Measurements from ENCODE around the gene LRBA. TPM values are rescaled to one million over a fixed set of nuclear protein-coding genes. Genes with fewer than 3 reads are reported as not detected.

Gene LRBA
- total RNA-seq, 1 donor from 2014 or later = 68.0 TPM

GRCh38 chr4:150354214-150354796, 660.8 kb downstream of the LRBA start:
- H3K4me3 ChIP-seq = no peak overlapping the region
- H3K9me3 ChIP-seq = no peaks in the 10 kb centered on the region
- TF ChIP-seq CTCF (IDR thresholded peaks at IDR 0.05) = no peak
- TF ChIP-seq POLR2A (IDR thresholded peaks at IDR 0.05) = no peak
- no peak for TF ChIP-seq POLR2AphosphoS5 (IDR thresholded peaks at IDR 0.05; ENCODE audit: insufficient read depth in 1 of 2, low read depth in 1 of 2)
- no peaks in the 10 kb centered on the region for H3K27me3 ChIP-seq
- DNase-seq (ENCODE audit: extremely low spot score in 2 of 2) = no peak
- intact Hi-C loops (cut with DNase I) = no loop called here
- H3K36me3 ChIP-seq = no peaks in the 10 kb centered on the region
- no peaks in the 10 kb centered on the region for H3K4me1 ChIP-seq
- H3K27ac ChIP-seq = no peak overlapping the region

- H3K4me1 ChIP-seq = no peaks in the 10 kb centered on the region
- H3K9me3 ChIP-seq = no peaks in the 10 kb centered on the region
- no peaks in the 10 kb centered on the region for H3K36me3 ChIP-seq
- TF ChIP-seq POLR2AphosphoS5 (IDR thresholded peaks at IDR 0.05; ENCODE audit: insufficient read depth in 1 of 2, low read depth in 1 of 2) = peak in 1 of 2 donors; percentile 57
- TF ChIP-seq POLR2A (IDR thresholded peaks at IDR 0.05) = no peak
- no peak overlapping the region for H3K27ac ChIP-seq
- H3K4me3 ChIP-seq = no peak overlapping the region
- no peaks in the 10 kb centered on the region for H3K27me3 ChIP-seq
- intact Hi-C loops (cut with DNase I) = no loop called here
- DNase-seq (ENCODE audit: extremely low spot score in 2 of 2) = no peak
These were observed 667.0 kb downstream of the LRBA start for GRCh38 chr4:150348079-150348478.

- TF ChIP-seq POLR2AphosphoS5 (IDR thresholded peaks at IDR 0.05; ENCODE audit: insufficient read depth in 1 of 2, low read depth in 1 of 2) = no peak
- TF ChIP-seq CTCF (IDR thresholded peaks at IDR 0.05) = no peak
- TF ChIP-seq POLR2A (IDR thresholded peaks at IDR 0.05) = no peak
- Histone ChIP-seq H3K27ac (no peak overlapping the region), H3K4me3 (no peak overlapping the region), H3K27me3 (no peaks in the 10 kb centered on the region), H3K36me3 (no peaks in the 10 kb centered on the region), H3K9me3 (no peaks in the 10 kb centered on the region), H3K4me1 (no peaks in the 10 kb centered on the region)
- DNase-seq (ENCODE audit: extremely low spot score in 2 of 2) = no peak
- intact Hi-C loops (cut with DNase I) = no loop called here
These were observed 669.8 kb downstream of the LRBA start for GRCh38 chr4:150345207-150345744.

GRCh38 chr4:150343796-150344195, 671.3 kb downstream of the LRBA start:
- no peaks in the 10 kb centered on the region for H3K36me3 ChIP-seq
- intact Hi-C loops (cut with DNase I) = no loop called here
- no peak overlapping the region for H3K27ac ChIP-seq
- no peaks in the 10 kb centered on the region for H3K27me3 ChIP-seq
- H3K4me3 ChIP-seq = no peak overlapping the region
- no peak for DNase-seq (ENCODE audit: extremely low spot score in 2 of 2)
- H3K4me1 ChIP-seq = peaks cover 2% of the 10 kb centered on the region
- TF ChIP-seq POLR2A (IDR thresholded peaks at IDR 0.05) = no peak
- H3K9me3 ChIP-seq = no peaks in the 10 kb centered on the region

GRCh38 chr4:150342945-150343344, 672.1 kb downstream of the LRBA start:
- Histone ChIP-seq H3K9me3 (no peaks in the 10 kb centered on the region), H3K4me3 (no peak overlapping the region), H3K27ac (no peak overlapping the region), H3K27me3 (no peaks in the 10 kb centered on the region), H3K4me1 (peaks cover 8% of the 10 kb centered on the region), H3K36me3 (no peaks in the 10 kb centered on the region)
- no peak for DNase-seq (ENCODE audit: extremely low spot score in 2 of 2)
- intact Hi-C loops (cut with DNase I) = no loop called here
- no peak for TF ChIP-seq CTCF (IDR thresholded peaks at IDR 0.05)
- no peak for TF ChIP-seq POLR2AphosphoS5 (IDR thresholded peaks at IDR 0.05; ENCODE audit: insufficient read depth in 1 of 2, low read depth in 1 of 2)
- no peak for TF ChIP-seq POLR2A (IDR thresholded peaks at IDR 0.05)

GRCh38 chr4:150337734-150338133, 677.4 kb downstream of the LRBA start:
- DNase-seq (ENCODE audit: extremely low spot score in 2 of 2) = no peak
- H3K9me3 ChIP-seq = no peaks in the 10 kb centered on the region
- H3K27ac ChIP-seq = no peak overlapping the region
- peaks cover 8% of the 10 kb centered on the region for H3K4me1 ChIP-seq
- H3K4me3 ChIP-seq = no peak overlapping the region
- H3K36me3 ChIP-seq = no peaks in the 10 kb centered on the region
- TF ChIP-seq POLR2A (IDR thresholded peaks at IDR 0.05) = no peak
- TF ChIP-seq CTCF (IDR thresholded peaks at IDR 0.05) = no peak
- TF ChIP-seq POLR2AphosphoS5 (IDR thresholded peaks at IDR 0.05; ENCODE audit: insufficient read depth in 1 of 2, low read depth in 1 of 2) = no peak
- intact Hi-C loops (cut with DNase I) = no loop called here
- H3K27me3 ChIP-seq = no peaks in the 10 kb centered on the region
